HG02763 (cell line): Measurements from ENCODE around the gene RCAN2.
"Not testable (repeated sequence)": the region's sequence is repeated elsewhere in the genome, so short reads cannot be mapped to it uniquely, and the experiment has no call there.

Source experiments
- ATAC-seq: cut with Tn5 transposase; IDR thresholded peaks from one replicate; pipeline ENCODE4 v1.9.1; 2021; ENCODE audit warnings: mild to moderate bottlenecking, moderate library complexity; ENCODE audit not compliant: unreplicated experiment

RCAN2 gene

DNA sequence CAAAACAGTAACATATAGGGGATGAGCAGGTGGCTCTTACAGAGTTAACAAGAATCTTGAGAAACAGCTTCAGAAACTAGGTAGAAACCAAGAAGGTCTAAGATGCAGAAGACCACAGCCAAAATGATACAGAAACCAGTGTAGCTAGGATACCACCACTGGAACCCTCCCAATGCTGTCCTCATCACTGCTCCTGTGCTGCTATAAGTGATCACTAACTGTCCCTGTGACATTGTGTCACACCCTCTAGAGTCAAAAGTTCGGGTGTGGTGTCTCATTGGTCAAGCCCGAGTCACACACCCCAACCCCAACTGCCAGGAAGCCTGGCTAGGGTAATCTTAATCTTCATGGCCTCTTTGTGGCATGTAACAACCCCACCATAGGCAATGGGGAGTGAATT, 153.1 kb downstream of the RCAN2 start:
- ATAC-seq: no peak

DNA sequence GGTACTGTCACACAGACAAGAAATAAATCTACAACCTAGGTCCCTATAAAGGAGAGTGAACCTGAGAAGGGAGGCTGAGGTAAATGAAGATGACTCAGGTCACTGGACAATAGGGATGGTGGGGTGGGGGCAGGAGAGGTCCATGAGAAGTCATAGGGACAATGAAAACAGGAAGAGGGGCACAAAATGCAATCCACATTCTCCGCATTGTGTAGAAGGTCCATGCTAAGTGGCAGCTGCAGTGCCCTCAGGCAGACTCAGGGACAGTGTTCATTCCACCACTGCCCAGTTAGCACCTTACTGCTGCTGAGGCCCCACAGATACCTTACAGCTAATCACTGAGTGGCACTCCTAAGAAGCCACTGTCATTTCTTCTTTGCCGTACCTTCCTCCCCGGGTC, 156.8 kb downstream of the RCAN2 start:
- no peak for ATAC-seq

DNA sequence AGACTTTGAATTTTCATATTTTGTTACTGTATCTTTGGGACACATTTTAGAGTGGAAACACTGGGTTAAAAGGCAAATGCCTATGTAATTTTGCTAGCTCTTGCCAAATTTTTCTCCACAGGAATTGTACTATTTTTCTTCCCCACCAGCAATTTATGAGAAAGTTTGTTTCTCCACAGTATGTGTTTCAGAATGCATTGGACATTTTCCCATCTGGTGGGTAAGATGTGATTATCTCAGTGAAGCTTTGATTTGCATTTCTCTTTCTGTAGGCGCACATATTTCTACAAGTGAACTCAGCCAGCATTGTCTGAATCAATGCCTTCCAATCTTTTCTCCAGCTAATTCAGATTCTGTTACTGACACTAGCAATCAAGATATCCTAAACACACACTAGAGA, 157.8 kb downstream of the RCAN2 start:
- no peak for ATAC-seq

DNA sequence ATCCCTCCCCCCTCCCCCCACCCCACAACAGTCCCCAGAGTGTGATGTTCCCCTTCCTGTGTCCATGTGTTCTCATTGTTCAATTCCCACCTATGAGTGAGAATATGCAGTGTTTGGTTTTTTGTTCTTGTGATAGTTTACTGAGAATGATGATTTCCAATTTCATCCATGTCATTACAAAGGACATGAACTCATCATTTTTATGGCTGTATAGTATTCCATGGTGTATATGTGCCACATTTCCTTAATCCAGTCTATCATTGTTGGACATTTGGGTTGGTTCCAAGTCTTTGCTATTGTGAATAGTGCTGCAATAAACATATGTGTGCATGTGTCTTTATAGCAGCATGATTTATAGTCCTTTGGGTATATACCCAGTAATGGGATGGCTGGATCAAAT, 158.8 kb downstream of the RCAN2 start:
- not testable (repeated sequence) for ATAC-seq

DNA sequence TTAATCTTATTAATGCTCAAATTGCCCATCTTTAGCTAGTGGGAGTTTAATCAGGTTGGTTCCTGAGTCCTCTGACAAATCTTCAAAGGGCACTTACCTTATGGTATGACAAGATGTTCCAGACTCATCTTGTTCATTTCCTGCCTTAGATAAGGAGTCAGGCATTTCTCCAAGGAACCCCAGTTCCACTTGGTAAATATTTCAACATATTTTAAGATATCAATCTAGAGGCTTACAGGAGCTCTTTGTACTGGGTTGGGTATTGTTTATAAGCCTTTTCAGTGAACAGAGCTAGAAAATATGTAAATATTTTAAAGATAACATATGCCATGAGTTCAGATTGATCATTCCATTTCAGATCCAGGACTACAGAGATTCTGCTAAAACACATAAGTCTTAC, 159.8 kb downstream of the RCAN2 start:
- ATAC-seq: no peak

DNA sequence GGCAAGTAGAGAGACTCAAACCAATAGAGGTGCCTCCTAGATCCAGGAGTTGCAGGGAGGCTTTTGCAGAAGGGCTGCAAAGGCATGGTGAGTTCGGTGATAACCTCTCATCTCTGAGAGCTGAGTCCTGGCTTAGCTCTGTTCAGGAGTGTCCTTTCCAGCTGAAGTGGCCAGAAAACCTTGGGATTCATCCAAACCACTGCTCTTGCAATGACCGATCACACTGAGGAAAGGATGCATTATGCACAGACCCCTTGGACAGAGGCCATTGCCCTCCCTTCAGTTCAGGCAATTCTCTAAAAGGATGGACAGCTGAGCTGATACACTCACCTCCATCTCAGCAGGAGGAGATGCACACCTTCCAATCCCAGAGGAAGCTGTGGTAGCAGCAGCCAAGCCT, 161.7 kb downstream of the RCAN2 start:
- no peak for ATAC-seq

DNA sequence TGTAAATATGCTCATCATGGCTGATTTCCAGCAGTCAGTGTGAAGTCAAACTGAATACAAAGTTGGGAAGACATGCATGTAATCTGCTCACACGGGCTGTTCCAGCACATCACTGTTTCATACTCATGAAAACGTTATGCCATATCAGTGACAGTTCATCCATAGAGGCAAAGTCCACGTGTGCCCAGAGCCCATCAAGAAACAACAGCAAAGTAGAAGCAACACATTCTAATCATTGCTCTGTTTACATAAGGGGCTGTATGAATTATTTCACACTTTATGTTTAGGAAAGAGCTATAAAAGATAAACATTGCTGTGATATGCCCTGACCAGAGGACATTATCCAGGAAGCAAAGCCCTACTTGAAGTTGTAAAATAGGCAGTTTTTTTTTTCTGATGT, 163.5 kb downstream of the RCAN2 start:
- no peak for ATAC-seq

DNA sequence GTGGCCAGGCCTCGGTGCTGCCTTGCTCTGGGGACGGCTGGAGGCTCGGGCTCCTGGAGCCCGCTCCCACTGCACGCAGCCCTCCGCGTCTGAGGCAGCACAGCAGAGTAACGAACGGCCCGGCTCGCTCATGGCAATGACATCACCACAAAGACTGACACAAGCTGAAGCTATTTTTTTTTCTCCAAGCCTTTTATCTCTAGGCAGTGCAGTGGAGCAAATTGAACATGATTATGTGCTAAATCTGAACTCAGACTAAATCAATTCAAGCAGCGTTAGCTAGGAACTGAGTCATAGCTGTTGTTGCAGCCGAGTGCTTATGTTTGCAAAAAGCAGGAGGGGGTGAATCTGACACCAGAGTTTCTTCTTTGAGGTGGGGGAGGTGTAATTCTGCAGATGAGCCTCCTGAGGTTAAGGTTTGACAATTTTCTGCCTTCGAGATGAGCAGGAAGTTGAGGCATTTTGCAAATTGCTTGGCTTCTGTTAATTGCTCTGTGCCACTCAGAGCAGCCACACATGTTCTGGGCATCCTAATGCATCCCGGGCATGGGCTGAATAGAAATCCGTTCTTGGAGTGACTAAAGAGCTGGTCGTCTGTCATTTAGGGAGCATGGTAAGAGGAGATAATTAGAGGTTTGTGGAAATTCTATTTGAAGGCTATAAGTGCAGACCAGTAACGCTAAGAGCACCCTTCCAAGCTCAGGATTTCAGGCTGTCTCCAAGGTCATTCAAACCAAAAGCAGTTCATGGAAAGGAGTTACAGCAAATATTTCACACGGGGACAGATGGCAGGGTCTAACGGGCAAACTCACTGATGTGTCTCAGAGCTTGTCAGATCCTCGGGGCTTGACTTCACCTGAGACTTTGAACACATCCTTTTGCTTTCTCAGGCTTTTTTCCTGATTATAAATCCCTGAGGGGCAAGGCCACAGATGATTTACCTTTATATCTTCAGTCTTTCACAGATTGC, 165.4 kb downstream of the RCAN2 start:
- no peak for ATAC-seq

DNA sequence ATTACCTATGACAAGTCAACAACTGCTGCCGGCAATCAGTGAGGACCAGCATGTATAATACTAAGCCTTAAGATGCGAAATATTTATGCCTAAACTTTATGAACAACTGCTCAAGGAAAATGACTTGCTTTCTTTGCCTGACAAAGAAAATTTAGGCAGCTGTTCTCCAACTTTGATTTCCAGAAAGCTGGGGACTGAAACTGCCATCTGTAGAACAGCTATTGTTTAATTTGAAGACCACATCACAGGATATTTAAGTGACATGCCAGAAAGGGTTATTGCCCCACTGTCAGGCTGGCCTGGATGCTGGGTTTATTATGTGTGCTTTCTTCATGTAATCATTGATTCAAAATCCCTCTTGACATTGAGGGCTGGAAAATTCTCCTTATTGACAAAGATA, 166.5 kb downstream of the RCAN2 start:
- ATAC-seq: no peak

DNA sequence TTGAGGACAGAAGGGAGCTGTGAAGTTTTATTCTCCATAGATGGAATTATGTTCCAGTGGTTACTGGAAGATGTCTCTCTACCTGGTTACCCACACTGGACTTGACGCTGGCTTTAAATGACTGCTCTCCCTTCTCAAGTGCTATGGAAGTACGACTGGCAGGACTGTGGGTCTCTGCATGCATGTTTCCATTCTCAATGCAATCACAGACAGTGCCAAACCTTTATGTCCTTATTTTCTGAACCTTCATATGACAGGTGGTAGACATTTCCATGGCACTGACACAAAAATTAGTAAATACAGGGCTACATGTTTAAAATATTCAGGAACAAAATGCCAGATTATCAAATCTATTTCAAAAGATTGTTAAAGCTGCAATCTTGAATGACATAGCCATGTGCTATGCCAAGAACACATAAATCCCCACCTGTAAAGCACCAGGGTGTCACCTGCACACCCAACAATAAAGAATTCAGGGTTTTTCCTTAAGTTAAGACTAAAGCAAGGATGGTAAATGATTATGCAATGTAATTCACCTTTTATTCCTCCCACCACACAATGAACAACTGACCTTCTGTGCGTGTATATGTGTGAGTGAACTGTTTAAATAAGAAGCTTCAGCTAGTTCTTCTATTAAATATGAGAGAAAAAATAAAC, 167.2 kb downstream of the RCAN2 start:
- ATAC-seq: no peak

DNA sequence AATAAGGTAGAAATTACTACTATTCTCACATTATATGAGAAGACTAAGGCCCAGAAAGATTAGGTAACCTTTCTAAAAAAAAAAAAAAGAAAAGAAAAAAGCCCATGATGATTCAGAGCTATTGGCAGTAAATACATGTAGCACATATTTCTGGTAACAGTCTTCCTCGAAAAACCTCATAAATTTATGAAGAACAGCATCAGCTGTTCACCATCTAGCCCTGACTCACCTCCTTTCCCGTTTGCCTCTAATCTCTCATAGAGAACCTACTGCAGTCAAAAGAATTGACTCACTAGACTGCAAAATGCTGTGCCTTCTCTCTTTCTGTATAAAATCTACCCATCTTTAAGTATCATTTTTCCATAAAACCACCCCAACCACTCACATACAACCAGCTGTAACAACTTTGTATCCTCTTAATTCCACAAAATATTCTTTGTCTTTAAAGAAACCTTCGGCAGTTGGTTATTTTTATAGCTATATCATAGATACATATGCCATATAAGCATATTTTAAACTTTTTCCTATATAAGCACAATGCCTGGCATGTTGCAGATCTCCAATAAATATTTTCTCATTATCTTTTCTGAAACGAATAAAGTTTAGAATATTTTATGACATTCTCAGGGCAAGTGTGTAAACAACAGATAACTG, 167.8 kb downstream of the RCAN2 start:
- no peak for ATAC-seq

DNA sequence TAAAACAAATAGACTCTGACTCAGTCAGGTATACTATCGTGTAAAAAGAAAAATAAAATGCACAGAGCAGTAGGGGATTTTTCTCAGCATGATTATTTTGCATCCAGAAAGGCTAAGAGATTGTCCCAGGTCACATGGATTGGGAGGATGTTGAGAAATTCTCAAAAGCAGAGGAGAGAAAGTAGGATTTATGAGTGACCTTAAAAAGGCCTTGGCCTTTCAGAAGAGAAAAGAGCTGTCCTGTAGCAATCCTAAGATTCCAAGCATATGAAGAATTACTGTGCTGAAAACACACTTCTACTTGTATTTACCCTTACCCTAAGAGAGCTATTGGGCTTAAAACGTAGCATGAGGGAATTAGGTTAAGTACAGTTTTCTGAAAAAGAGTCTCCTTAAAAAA, 170.7 kb downstream of the RCAN2 start:
- no peak for ATAC-seq

DNA sequence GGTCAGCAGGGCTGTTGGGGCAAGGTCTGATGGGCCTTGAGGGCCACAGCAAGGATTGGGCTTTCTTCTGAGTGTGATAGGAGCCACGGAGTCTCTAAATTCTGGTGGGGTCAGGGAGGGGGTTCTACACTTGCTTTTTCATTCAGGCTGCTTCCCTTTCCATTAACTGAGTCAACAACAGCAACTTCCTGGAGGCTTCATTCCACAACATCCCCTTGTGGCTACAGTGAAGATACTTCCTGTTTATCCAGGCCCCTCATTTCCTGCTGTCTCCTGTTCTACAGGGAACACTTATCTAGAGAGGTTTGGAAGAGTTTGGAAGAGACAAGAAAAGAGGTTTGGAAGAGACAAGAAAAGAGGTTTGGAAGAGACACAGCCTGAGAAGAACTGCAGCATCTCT, 175.7 kb downstream of the RCAN2 start:
- ATAC-seq: no peak

DNA sequence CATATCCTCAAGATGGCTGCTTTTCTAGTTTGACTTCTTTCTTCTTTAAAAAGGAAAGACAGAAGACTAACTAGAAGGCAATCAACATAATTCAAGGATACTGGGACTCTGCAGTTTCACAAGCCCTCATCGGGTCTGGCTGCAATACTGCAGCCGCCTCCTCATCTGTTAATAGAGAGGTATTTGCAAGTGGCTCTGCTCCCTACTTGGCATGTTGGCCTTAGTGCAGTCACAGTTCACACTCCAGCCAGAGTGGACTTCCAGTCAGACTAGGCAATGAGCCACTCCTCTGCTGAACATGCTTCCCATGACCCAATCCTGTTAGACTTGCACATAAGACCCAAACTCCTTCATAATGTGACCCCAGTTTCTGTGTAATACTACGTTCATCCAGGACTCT, 178.6 kb downstream of the RCAN2 start:
- no peak for ATAC-seq

DNA sequence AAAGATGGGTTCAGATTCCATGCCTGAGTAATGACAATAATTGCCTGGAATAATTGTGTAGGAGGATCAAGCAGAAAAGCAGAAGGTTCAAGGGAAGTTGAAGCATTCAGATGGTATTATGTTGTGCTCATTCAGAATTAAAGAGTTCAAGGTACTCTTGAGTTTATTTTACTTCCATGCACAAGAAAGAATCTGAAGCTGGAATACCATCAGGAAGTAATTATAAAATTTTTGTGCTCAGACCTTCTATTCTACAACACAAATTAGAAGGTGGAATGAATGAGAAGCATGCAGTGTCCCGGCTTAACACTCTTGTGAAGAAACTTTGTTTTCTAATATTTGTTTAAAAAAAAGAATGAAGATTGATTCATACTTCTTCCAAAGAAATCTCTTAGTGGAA, 181.1 kb downstream of the RCAN2 start:
- no peak for ATAC-seq

DNA sequence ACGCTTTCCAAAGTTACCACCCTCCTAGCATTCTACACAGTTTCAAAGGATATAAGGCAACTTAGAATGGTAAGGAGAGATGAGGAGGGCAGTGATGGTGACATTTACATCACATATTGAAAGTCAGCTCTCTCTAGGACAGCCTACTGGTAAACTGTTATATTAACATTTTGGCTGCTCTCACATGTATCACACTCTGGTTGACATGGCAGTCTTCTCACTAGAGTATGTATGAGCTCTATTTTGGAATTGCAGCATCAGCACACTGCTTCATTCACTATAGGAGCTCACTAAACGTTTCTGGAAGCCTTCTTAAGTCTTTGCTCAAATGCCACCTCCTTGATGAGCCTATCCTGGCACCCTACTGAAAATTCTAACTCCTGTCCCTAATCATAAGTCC, 184.8 kb downstream of the RCAN2 start:
- no peak for ATAC-seq

DNA sequence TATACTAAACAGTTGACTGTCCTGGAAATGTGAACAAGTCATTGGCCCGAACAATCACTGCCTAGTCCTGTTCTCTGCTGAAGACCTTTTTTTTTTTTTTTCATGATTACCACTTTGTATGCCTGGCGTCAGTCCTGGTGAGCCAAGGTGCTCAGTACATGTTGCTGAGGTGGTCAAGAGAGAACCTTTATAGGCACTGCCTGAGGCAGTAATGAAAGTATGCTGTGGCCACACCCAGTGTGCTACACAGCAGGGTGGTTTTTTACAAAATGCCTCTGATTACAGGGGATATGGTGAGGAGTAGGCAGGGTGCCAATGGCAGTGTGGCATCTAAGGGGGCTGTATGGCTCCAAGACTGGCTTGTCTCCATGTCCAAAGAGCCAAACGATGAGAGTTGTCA, 185.4 kb downstream of the RCAN2 start:
- ATAC-seq: no peak

DNA sequence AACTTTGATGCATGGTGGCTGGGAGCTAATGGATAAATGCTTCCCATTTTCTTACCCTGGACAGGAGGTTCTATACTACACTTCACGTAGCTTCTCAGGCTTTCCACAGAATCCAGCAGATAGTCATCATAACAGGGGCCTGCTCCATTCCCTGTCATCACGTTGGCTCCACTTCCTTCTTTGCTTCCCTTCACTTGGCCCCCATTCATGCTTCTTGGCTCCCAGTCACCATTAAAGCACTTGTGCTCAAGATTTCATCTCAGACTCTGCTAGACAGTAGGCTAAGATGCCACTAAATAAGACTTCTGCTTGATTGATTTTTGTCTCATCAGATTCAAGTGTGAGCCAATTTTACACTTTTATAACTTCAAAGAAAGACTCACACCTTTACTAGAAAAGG, 186.0 kb downstream of the RCAN2 start:
- ATAC-seq: no peak

DNA sequence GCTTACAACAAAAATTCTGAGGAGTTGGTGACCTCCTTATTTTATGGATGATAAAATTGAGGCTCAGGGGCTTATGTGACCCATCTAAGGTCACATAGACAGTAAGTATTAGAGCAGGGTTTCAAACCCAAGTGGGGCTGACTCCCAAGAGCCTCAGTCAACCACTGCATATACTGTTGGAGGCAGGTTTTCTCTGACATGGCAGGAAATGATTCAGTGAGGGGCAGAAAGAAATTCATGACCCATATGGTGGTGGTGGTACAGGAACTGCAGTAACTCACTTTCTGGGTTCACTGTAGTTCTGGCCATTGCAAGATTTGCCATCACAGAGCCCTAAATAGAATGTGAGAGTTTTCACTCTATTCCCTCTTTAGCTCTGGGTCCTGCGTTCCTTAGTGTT, 188.4 kb downstream of the RCAN2 start:
- no peak for ATAC-seq

DNA sequence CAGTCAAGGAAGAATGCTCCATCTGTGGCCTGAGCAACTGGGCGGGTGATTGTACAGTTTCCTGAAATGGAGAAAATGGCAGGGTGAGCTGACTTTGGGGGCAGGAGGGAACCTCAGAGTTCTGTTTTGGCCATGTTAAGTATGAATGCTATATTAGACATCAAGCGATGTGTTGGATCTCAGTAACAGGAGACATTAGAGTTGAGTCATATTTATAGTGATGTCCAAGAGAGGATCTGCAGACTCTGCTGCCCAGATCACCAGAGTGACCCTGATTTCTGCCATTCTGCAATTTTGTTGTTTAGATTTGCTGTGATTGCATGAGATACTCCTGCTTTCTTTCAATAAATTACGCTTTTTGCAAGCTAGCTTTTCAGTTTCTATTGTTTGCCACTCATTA, 189.1 kb downstream of the RCAN2 start:
- no peak for ATAC-seq

DNA sequence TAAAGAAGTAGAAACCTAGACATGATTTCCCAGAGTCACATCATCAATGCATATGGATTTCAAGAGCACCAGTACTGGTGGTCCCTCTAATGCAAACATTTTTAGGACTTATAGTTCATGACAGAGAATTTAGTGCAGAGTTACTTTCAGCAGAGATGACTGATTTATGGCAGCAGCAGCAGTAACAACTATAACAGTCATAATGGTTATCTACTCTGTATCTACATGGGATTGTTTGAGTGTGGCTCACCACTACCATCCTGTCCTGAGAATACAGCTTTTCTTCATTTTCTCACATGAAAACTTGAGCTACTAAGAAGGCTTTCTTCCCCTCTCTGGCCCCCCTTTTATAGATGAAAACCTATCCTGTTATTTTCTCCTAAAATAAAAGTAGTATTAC, 192.0 kb downstream of the RCAN2 start:
- no peak for ATAC-seq

DNA sequence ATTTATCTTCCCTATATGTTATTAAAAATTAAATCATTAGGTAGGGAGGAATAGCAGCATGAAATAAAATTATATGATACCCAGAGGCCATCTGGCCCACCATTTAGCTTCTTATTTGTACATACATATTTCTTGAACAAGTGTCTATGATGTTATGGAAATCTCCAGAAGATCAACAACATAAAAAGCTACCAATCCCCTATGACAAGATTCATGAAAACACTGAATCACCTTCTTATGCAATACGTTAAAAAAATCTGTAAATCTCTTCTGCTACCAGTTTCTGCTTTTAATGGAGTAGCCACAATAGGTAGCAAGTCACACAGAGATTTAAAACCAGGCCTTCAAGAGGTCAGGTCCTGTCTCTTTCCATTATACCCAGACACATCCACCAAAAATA, 194.7 kb downstream of the RCAN2 start:
- ATAC-seq: no peak
